ENCODE data around the gene TNFRSF1B.

Gene TNFRSF1B

GRCh38 chr1:12231276-12231595 is 64.4 kb downstream of the TNFRSF1B start:
- TF ChIP-seq POLR2A (IDR thresholded peaks at IDR 0.05; ENCODE audit: low read depth, low read length), result no peak
- DNase-seq (ENCODE audit: insufficient read length, low spot score) (no peak), FAIRE-seq (no peak)

GRCh38 chr1:12232221-12232620 is 65.4 kb downstream of the TNFRSF1B start:
- FAIRE-seq (no peak), DNase-seq (ENCODE audit: insufficient read length, low spot score) (no peak)
- TF ChIP-seq POLR2A (IDR thresholded peaks at IDR 0.05; ENCODE audit: low read depth, low read length), result no peak

DNA sequence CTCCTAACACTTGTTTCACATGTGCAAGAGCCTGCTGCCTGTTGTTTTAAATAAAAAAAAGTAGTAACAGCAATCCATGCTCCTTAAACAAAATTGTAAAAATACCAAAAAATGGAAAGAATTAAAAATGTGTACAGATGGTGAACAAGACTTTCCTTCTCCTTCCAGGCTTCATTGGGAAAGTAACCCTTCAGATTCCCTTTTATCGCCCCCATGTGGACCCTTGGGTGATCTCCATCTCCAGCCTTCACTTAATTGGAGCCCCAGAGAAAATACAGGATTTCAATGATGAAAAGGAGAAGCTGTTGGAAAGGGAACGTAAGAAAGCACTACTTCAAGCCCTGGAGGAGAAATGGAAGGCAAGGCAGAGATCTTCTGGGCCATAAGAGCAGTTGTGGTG is 77.3 kb downstream of the TNFRSF1B start:
- TF ChIP-seq POLR2A (IDR thresholded peaks at IDR 0.05; ENCODE audit: low read depth, low read length), result no peak
- no peak for DNase-seq (ENCODE audit: insufficient read length, low spot score)
- FAIRE-seq, result no peak

DNA sequence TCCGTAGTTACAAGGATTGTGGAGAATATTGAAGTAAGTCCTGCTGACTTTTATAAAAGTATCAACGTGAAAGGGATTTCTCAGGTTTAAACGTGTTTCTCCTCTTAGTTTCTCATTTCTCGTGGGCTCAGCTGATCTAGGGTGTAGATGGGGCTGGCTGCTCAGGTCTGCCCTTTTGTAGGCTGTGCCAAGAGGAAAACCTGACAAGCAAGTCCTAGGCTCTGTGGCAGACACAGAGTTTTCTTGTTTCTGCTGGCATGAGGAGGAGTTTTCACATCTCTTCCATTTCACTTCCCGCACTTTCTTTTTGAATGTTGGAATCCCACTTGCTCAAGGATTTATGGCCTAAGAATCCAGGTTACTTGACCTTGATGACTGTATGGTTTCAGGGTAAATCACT is 77.8 kb downstream of the TNFRSF1B start:
- no peak for FAIRE-seq
- TF ChIP-seq POLR2A (IDR thresholded peaks at IDR 0.05; ENCODE audit: low read depth, low read length), result no peak

DNA sequence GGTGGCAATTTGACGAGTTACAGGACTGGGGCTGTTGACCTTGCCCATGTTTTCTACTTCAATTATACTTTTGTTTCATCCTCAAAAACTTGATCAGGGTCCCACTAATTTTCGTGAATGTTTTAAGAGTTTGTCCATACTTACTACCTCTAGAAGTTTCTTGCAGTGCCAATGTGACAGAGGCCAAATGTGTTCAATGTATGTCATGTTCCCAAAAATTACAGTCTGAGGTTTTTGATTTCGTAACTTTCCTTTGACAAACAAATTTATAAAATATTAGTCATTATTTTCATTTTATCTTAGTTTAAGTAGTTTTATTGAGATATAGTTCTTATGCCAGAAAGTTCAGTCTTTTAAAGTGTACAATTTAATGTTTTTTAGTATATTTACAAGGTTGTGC is 78.3 kb downstream of the TNFRSF1B start:
- FAIRE-seq (no peak), DNase-seq (ENCODE audit: insufficient read length, low spot score) (no peak)
- TF ChIP-seq POLR2A (IDR thresholded peaks at IDR 0.05; ENCODE audit: low read depth, low read length), result no peak

More for the DNA sequence above, 77.8 kb downstream of the TNFRSF1B start:
- DNase-seq (ENCODE audit: insufficient read length, low spot score), result no peak

DNA sequence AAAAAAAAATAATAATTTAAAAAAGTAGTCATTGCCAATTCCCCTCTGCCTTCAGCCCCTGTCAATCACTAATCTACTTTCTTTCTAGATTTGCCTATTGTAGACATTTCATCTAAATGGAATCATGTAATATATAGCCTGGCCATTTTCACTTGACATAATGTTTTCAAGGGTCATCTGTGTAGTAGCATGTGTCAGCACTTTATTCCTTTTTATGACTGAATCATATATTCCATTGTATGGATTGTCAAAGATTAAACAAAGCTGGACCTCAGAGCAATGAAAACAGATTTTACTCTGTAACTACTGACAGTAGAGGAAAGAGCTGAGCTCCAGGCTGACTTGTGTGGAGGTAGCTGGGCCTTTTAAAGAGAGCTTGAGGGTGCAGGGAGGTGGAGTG is 78.9 kb downstream of the TNFRSF1B start:
- FAIRE-seq, result no peak
- DNase-seq (ENCODE audit: insufficient read length, low spot score), result no peak
- no peak for TF ChIP-seq POLR2A (IDR thresholded peaks at IDR 0.05; ENCODE audit: low read depth, low read length)

- FAIRE-seq, result no peak
- no peak for TF ChIP-seq POLR2A (IDR thresholded peaks at IDR 0.05; ENCODE audit: low read depth, low read length)
Measured at GRCh38 chr1:12246584-12246983, 79.8 kb downstream of the TNFRSF1B start.

GRCh38 chr1:12249181-12249580 is 82.4 kb downstream of the TNFRSF1B start:
- no peak for TF ChIP-seq POLR2A (IDR thresholded peaks at IDR 0.05; ENCODE audit: low read depth, low read length)
- FAIRE-seq (no peak), DNase-seq (ENCODE audit: insufficient read length, low spot score) (no peak)

More at GRCh38 chr1:12246584-12246983, 79.8 kb downstream of the TNFRSF1B start:
- DNase-seq (ENCODE audit: insufficient read length, low spot score), result no peak

DNA sequence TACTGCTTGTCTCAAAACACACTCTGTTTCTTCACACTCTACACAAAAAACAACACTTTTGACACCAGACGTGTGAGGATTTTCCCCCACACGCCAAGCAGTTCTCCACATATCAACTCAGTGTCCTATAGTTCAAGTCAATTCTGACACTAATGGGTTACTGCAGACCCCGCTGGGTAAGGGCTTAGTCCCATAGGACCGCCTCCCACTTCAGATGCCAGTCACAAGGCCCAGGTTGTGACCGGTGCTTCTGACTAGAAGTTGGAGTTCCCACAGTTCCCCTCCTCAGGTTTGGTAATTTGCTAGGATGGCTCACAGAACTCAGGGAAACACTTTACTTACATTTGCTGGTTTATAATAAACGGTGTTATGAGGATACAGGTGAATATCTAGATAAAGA is 83.0 kb downstream of the TNFRSF1B start:
- no peak for TF ChIP-seq POLR2A (IDR thresholded peaks at IDR 0.05; ENCODE audit: low read depth, low read length)

DNA sequence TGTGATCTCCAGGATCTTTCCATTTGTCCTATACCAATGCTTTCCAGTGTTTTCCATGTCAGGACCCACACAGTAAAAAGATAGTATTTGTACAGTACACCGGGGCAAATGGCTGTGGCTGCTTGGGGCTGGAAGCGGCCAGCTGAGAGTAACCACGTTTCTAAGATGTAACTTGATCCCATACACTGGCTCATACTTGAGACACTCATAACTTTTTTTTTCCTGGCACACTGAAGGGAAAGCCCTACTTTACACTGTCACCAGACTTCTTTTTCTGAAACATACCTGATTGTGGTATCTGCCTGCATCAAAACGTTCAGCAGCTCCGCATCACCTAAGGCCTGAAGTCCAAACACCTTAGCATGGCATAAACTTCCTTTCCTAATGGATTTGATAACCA is 84.7 kb downstream of the TNFRSF1B start:
- no peak for TF ChIP-seq POLR2A (IDR thresholded peaks at IDR 0.05; ENCODE audit: low read depth, low read length)
- DNase-seq (ENCODE audit: insufficient read length, low spot score) (no peak), FAIRE-seq (no peak)

More for the DNA sequence above, 83.0 kb downstream of the TNFRSF1B start:
- no peak for DNase-seq (ENCODE audit: insufficient read length, low spot score)
- no peak for FAIRE-seq

DNA sequence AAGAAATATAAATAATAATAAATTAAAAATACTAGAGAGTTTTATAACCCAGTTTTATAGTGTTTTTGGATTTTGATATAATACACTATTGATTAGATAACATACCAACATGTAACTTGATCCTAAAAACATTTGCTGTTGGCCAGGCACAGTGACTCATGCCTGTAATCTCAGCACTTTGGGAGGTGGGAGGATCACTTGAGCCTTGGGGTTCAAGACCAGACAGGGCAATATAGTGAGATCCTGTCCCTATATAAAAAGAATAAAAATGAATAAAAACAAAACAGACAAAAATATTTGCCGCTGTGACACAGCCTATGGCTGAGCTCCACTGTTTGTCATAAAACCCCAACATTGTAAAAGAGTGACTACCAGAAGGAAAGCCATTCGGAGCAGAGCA is 89.1 kb downstream of the TNFRSF1B start:
- DNase-seq (ENCODE audit: insufficient read length, low spot score) (no peak), FAIRE-seq (no peak)
- TF ChIP-seq POLR2A (IDR thresholded peaks at IDR 0.05; ENCODE audit: low read depth, low read length), result no peak

- DNase-seq (ENCODE audit: insufficient read length, low spot score) (no peak), FAIRE-seq (no peak)
- no peak for TF ChIP-seq POLR2A (IDR thresholded peaks at IDR 0.05; ENCODE audit: low read depth, low read length)
Measured at GRCh38 chr1:12258272-12258671, 91.5 kb downstream of the TNFRSF1B start.

Data from H54 (cell line).